Measurements from ENCODE around the gene MYLIP. TPM values are rescaled to one million over a fixed set of nuclear protein-coding genes. Genes with fewer than 3 reads are reported as not detected.

Gene MYLIP
- polyA plus RNA-seq, 1 experiment, result 6.5 TPM

GRCh38 chr6:16154904-16155303 lies 26.0 kb downstream of the MYLIP start:
- ChIA-PET CTCF (interaction anchor here (1.6 kb wide), 1 partner anchor 28 kb away, joined by 4 read pairs; no protein-coding TSS in a partner anchor), POLR2A (no interaction called here)
- TF ChIP-seq CTCF (IDR thresholded peaks at IDR 0.05; ENCODE audit: insufficient read depth, low read depth, low read length), result no peak
- no peak overlapping the region for H3K4me3 ChIP-seq (ENCODE audit: low read depth, low read length)
- DNase-seq (ENCODE audit: low read depth), result no peak
- H3K36me3 ChIP-seq (ENCODE audit: control insufficient read depth, insufficient read depth, low read length), result no peaks in the 10 kb centered on the region
- peaks cover 11% of the 10 kb centered on the region for H3K27me3 ChIP-seq (ENCODE audit: control insufficient read depth, insufficient read depth, low read length)

- no peak for TF ChIP-seq CTCF (IDR thresholded peaks at IDR 0.05; ENCODE audit: insufficient read depth, low read depth, low read length)
- no peaks in the 10 kb centered on the region for H3K36me3 ChIP-seq (ENCODE audit: control insufficient read depth, insufficient read depth, low read length)
- H3K4me3 ChIP-seq (ENCODE audit: low read depth, low read length), result no peak overlapping the region
- CTCF ChIA-PET, result interaction anchor here (1.9 to 2.0 kb wide), 2 partner anchors 26 to 39 kb away, joined by 4 to 7 read pairs; no protein-coding TSS in a partner anchor
- H3K27me3 ChIP-seq (ENCODE audit: control insufficient read depth, insufficient read depth, low read length), result peaks cover 11% of the 10 kb centered on the region
- POLR2A ChIA-PET, result no interaction called here
- no peak for DNase-seq (ENCODE audit: low read depth)
Measured at GRCh38 chr6:16157492-16157891, 28.6 kb downstream of the MYLIP start.

- CTCF ChIA-PET, result interaction anchor here (1.0 to 2.0 kb wide), 3 partner anchors 22 to 40 kb away, joined by 3 to 7 read pairs (median 4); no protein-coding TSS in a partner anchor
- POLR2A ChIA-PET, result no interaction called here
- peaks cover 9% of the 10 kb centered on the region for H3K27me3 ChIP-seq (ENCODE audit: control insufficient read depth, insufficient read depth, low read length)
Measured at GRCh38 chr6:16157909-16158308, 29.0 kb downstream of the MYLIP start.

GRCh38 chr6:16158943-16159557 lies 30.2 kb downstream of the MYLIP start:
- Histone ChIP-seq H3K27me3 (ENCODE audit: control insufficient read depth, insufficient read depth, low read length) (peaks cover 9% of the 10 kb centered on the region), H3K36me3 (ENCODE audit: control insufficient read depth, insufficient read depth, low read length) (no peaks in the 10 kb centered on the region), H3K4me3 (ENCODE audit: low read depth, low read length) (no peak overlapping the region)
- TF ChIP-seq CTCF (IDR thresholded peaks at IDR 0.05; ENCODE audit: insufficient read depth, low read depth, low read length), result no peak
- DNase-seq (ENCODE audit: low read depth), result no peak
- POLR2A ChIA-PET, result no interaction called here
- CTCF ChIA-PET, result interaction anchor here (1.0 to 2.0 kb wide), 2 partner anchors 21 to 24 kb away, joined by 3 to 4 read pairs; no protein-coding TSS in a partner anchor

More at GRCh38 chr6:16157909-16158308, 29.0 kb downstream of the MYLIP start:
- DNase-seq (ENCODE audit: low read depth), result no peak
- Histone ChIP-seq H3K4me3 (ENCODE audit: low read depth, low read length) (no peak overlapping the region), H3K36me3 (ENCODE audit: control insufficient read depth, insufficient read depth, low read length) (no peaks in the 10 kb centered on the region)
- TF ChIP-seq CTCF (IDR thresholded peaks at IDR 0.05; ENCODE audit: insufficient read depth, low read depth, low read length), result no peak

- POLR2A ChIA-PET, result no interaction called here
- Histone ChIP-seq H3K4me3 (ENCODE audit: low read depth, low read length) (no peak overlapping the region), H3K36me3 (ENCODE audit: control insufficient read depth, insufficient read depth, low read length) (no peaks in the 10 kb centered on the region), H3K27me3 (ENCODE audit: control insufficient read depth, insufficient read depth, low read length) (peaks cover 9% of the 10 kb centered on the region)
- CTCF ChIA-PET, result no interaction called here
- DNase-seq (ENCODE audit: low read depth), result no peak
- no peak for TF ChIP-seq CTCF (IDR thresholded peaks at IDR 0.05; ENCODE audit: insufficient read depth, low read depth, low read length)
Measured at GRCh38 chr6:16160794-16161193, 31.9 kb downstream of the MYLIP start.

All from BJ (cell line).